HK-2 (cell line): ENCODE results near the gene NF1.

Experiments used
- DNase-seq: peaks from one replicate; pipeline ENCODE4 v3.0.0-alpha.2; 2018; ENCODE audit not compliant: unreplicated experiment

NF1 gene

GRCh38 chr17:31385428-31386285 lies 290.9 kb downstream of the NF1 start:
- DNase-seq: no peak

- DNase-seq: no peak
These were observed 291.8 kb downstream of the NF1 start for GRCh38 chr17:31386542-31387075.

- no peak for DNase-seq
These were observed 292.7 kb downstream of the NF1 start for GRCh38 chr17:31387438-31387837.

GRCh38 chr17:31388351-31388750 lies 293.6 kb downstream of the NF1 start:
- no peak for DNase-seq

GRCh38 chr17:31388770-31389656 lies 294.2 kb downstream of the NF1 start:
- DNase-seq: no peak

- DNase-seq: no peak
These were observed 295.0 kb downstream of the NF1 start for GRCh38 chr17:31389657-31390381.

- no peak for DNase-seq
These were observed 295.6 kb downstream of the NF1 start for GRCh38 chr17:31390426-31390747.

- no peak for DNase-seq
These were observed 296.1 kb downstream of the NF1 start for GRCh38 chr17:31390748-31391495.

- DNase-seq: no peak
These were observed 296.7 kb downstream of the NF1 start, which contains the start of gene RAB11FIP4 for GRCh38 chr17:31391496-31391949. TSS of gene RAB11FIP4 (plus strand) at chr17:31391675. CDS start at chr17:31391853, 178 bp downstream.

GRCh38 chr17:31392002-31392855 lies 297.5 kb downstream of the NF1 start:
- no peak for DNase-seq

GRCh38 chr17:31392856-31393748 lies 298.3 kb downstream of the NF1 start:
- no peak for DNase-seq

- DNase-seq: no peak
These were observed 299.0 kb downstream of the NF1 start for GRCh38 chr17:31393749-31394146.

GRCh38 chr17:31394544-31394943 lies 299.8 kb downstream of the NF1 start:
- DNase-seq: peak; percentile 70

GRCh38 chr17:31397256-31397939 lies 302.6 kb downstream of the NF1 start:
- DNase-seq: no peak

- no peak for DNase-seq
These were observed 303.9 kb downstream of the NF1 start for GRCh38 chr17:31398381-31399311.

- no peak for DNase-seq
These were observed 305.7 kb downstream of the NF1 start for GRCh38 chr17:31400481-31400950.
